Fibroblast of lung (primary cell): Measurements from ENCODE around the gene PLD1. TPM values are rescaled to one million over a fixed set of nuclear protein-coding genes. Genes with fewer than 3 reads are reported as not detected.

ENCODE experiments used
- DNase-seq, 2 donors: peaks; one replicate each; pipeline versions ENCODE4 v3.0.0 to v3.0.0-alpha.2; 2010; ENCODE audit warnings: low read depth in 2 of 2
- H2AFZ ChIP-seq: 2 replicates; pipeline ENCODE4 v1.5.1; 2012; ENCODE audit warnings: low read length, control low read depth, inconsistent platforms
- H3K27ac ChIP-seq: 2 replicates; pipeline ENCODE4 v1.5.1; 2011; ENCODE audit warnings: low read length, control low read depth; ENCODE audit not compliant: insufficient read depth
- H3K27me3 ChIP-seq: 2 replicates; pipeline ENCODE4 v1.5.1; 2011; ENCODE audit warnings: mild to moderate bottlenecking, low read length; ENCODE audit not compliant: control insufficient read depth, insufficient read depth
- H3K36me3 ChIP-seq: 2 replicates; pipeline ENCODE4 v1.5.1; 2011; ENCODE audit warnings: low read length; ENCODE audit not compliant: control insufficient read depth, insufficient read depth
- H3K4me1 ChIP-seq: 2 replicates; pipeline ENCODE4 v1.5.1; 2011; ENCODE audit warnings: low read length; ENCODE audit not compliant: control insufficient read depth, insufficient read depth; ENCODE audit errors: extremely low read depth
- H3K4me2 ChIP-seq: 2 replicates; pipeline ENCODE4 v1.5.1; 2011; ENCODE audit warnings: low read length, control low read depth; ENCODE audit not compliant: insufficient read depth; ENCODE audit errors: extremely low read depth
- H3K4me3 ChIP-seq, 4 experiments: fragments of 200-600 bp in 1 of 4; sonication (generic) in 1 of 4; replicated peaks in 1 of 4; 2 replicates each; pipeline ENCODE4 v1.5.1; 2011 to 2016; ENCODE audit warnings: low read length in 4 of 4, low read depth in 3 of 4, mild to moderate bottlenecking in 3 of 4, control low read depth in 2 of 4, inconsistent platforms in 1 of 4, mixed read lengths in 1 of 4; ENCODE audit not compliant: insufficient read depth in 1 of 4; ENCODE audit errors: control extremely low read depth in 1 of 4
- H3K79me2 ChIP-seq: 2 replicates; pipeline ENCODE4 v1.5.1; 2012; ENCODE audit warnings: mild to moderate bottlenecking, low read length, inconsistent platforms; ENCODE audit not compliant: control insufficient read depth, insufficient read depth
- H3K9ac ChIP-seq: 2 replicates; pipeline ENCODE4 v1.5.1; 2011; ENCODE audit warnings: mild to moderate bottlenecking, low read length, control low read depth; ENCODE audit not compliant: insufficient read depth
- H3K9me3 ChIP-seq: 2 replicates; pipeline ENCODE4 v1.5.1; 2012; ENCODE audit warnings: low read depth, low read length; ENCODE audit not compliant: control insufficient read depth, insufficient read depth
- H4K20me1 ChIP-seq: 2 replicates; pipeline ENCODE4 v1.5.1; 2011; ENCODE audit warnings: low read length; ENCODE audit not compliant: control insufficient read depth, insufficient read depth; ENCODE audit errors: extremely low read depth
- EZH2 ChIP-seq: IDR thresholded peaks from 2 replicates; pipeline ENCODE4 v1.5.1; 2012; ENCODE audit warnings: low read length, control low read depth, mild to moderate bottlenecking; ENCODE audit errors: missing control alignments
- polyA plus RNA-seq, 2 donors: library from polyadenylated mRNA; depleted of rRNA in 1 of 2; stranded (reverse) in 1 of 2; unstranded in 1 of 2; fragments of >200 nt; gene quantifications; 2 replicates each; pipeline ENCODE4 v1.2.1, GENCODE V29; 2011 to 2012; ENCODE audit warnings: missing spikeins in 1 of 2
- total RNA-seq: library from RNA; depleted of rRNA; stranded (reverse); fragments of >200 nt; gene quantifications from 2 replicates; pipeline ENCODE4 v1.2.1, GENCODE V29; 2014
- TF ChIP-seq, protein P1 (sequence below), 2 donors: IDR thresholded peaks in 1 of 2; conservative IDR thresholded peaks in 1 of 2; 1 replicate in 1 of 2; 2 replicates in 1 of 2; pipeline ENCODE4 v1.5.1; 2011 to 2012; ENCODE audit warnings: low read length in 2 of 2, control low read depth in 1 of 2, inconsistent platforms in 1 of 2, low read depth in 1 of 2, mild to moderate bottlenecking in 1 of 2

Gene PLD1
- total and polyA plus RNA-seq, 2 donors (not counting 1 experiment from before 2014, with no cell fraction given), result 10.8 to 18.8 TPM

DNA sequence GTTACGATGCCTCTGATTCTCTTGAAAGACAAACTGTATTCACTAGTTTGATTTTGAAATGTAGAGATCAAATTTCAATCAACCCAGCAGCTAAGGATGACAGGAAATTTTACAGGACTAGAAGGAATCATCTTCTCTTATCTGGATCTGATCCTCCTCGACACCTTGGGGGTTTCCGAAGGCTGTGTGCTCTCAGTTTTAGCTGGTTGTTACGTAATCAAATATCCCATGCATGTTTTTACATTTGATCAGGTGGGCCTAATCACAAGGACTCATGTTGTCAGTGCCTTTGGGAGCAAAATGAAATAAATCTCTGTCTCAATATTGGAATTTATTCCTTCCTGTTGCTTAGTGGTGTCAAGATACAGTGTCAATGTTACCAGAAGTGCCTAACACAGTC lies 208.2 kb downstream of the PLD1 start:
- Histone ChIP-seq H3K27ac (no peak overlapping the region), H3K4me1 (no peaks in the 10 kb centered on the region), H3K9ac (no peak overlapping the region), H3K36me3 (no peaks in the 10 kb centered on the region), H2AFZ (no peak overlapping the region), H3K27me3 (no peaks in the 10 kb centered on the region), H3K9me3 (no peaks in the 10 kb centered on the region), H3K4me2 (no peak overlapping the region), H4K20me1 (no peaks in the 10 kb centered on the region), H3K79me2 (no peaks in the 10 kb centered on the region), H3K4me3 (no peak overlapping the region)
- TF ChIP-seq EZH2, result no peak
- TF ChIP-seq, protein P1, sequence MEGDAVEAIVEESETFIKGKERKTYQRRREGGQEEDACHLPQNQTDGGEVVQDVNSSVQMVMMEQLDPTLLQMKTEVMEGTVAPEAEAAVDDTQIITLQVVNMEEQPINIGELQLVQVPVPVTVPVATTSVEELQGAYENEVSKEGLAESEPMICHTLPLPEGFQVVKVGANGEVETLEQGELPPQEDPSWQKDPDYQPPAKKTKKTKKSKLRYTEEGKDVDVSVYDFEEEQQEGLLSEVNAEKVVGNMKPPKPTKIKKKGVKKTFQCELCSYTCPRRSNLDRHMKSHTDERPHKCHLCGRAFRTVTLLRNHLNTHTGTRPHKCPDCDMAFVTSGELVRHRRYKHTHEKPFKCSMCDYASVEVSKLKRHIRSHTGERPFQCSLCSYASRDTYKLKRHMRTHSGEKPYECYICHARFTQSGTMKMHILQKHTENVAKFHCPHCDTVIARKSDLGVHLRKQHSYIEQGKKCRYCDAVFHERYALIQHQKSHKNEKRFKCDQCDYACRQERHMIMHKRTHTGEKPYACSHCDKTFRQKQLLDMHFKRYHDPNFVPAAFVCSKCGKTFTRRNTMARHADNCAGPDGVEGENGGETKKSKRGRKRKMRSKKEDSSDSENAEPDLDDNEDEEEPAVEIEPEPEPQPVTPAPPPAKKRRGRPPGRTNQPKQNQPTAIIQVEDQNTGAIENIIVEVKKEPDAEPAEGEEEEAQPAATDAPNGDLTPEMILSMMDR (conservative IDR thresholded peaks at IDR 0.05 in 1 of 2, IDR thresholded peaks at IDR 0.05 in 1 of 2; ENCODE audit: low read depth in 1 of 2, low read length in 2 of 2), result no peak
- DNase-seq, result no peak

DNA sequence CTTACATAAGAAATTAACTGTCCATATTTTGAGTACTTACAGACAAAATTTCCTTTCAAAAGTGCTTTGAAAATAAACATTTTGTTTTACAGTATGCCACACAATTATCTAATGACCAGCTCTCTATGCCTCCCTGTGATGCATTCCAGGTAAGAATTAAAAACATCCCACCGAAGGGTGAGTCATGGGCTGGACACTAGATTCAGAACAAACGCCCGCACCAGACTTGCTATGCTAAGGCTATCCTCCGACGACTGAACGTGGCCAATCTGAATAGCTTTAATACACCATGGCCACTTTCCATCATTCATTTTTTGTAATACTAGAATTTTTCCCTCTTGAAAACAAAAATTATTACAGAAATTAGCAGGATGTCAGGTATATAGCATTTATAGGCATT lies 210.3 kb downstream of the PLD1 start:
- Histone ChIP-seq H3K4me1 (no peaks in the 10 kb centered on the region), H3K4me3 (no peak overlapping the region), H2AFZ (no peak overlapping the region), H3K9ac (no peak overlapping the region), H3K27me3 (no peaks in the 10 kb centered on the region), H4K20me1 (no peaks in the 10 kb centered on the region), H3K36me3 (no peaks in the 10 kb centered on the region), H3K79me2 (no peaks in the 10 kb centered on the region), H3K4me2 (no peak overlapping the region), H3K9me3 (no peaks in the 10 kb centered on the region), H3K27ac (no peak overlapping the region)
- no peak for TF ChIP-seq EZH2
- TF ChIP-seq, protein P1 (conservative IDR thresholded peaks at IDR 0.05 in 1 of 2, IDR thresholded peaks at IDR 0.05 in 1 of 2; ENCODE audit: low read depth in 1 of 2, low read length in 2 of 2), result no peak
- peak in 1 of 2 donors; percentile 20 for DNase-seq

DNA sequence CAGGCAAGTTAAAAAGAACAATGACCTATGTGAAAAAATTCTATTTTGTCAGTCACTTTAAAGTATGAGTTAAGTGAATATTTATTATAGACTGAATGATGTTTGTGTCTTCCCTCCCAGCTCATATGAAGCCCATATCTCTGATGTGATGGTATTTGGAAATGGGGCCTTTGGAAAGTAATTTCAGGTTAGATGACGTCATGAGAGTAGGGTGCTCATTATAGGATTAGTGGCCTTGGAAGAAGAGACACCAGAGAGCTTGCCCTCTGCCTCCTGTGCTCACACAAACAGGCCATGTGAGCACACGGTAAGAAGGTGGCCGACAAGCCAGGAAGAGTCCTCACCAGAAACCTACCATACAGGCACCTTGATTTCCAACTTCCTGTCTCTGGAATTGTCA lies 211.3 kb downstream of the PLD1 start:
- H3K4me1 ChIP-seq, result no peaks in the 10 kb centered on the region
- DNase-seq, result no peak
- H3K36me3 ChIP-seq, result no peaks in the 10 kb centered on the region
- no peaks in the 10 kb centered on the region for H3K9me3 ChIP-seq
- no peak overlapping the region for H3K4me3 ChIP-seq
- no peaks in the 10 kb centered on the region for H4K20me1 ChIP-seq
- H3K27me3 ChIP-seq, result peaks cover 2% of the 10 kb centered on the region
- TF ChIP-seq EZH2, result no peak
- TF ChIP-seq, protein P1 (conservative IDR thresholded peaks at IDR 0.05 in 1 of 2, IDR thresholded peaks at IDR 0.05 in 1 of 2; ENCODE audit: low read depth in 1 of 2, low read length in 2 of 2), result no peak
- H3K4me2 ChIP-seq, result no peak overlapping the region
- no peak overlapping the region for H2AFZ ChIP-seq
- H3K79me2 ChIP-seq, result no peaks in the 10 kb centered on the region
- no peak overlapping the region for H3K9ac ChIP-seq
- H3K27ac ChIP-seq, result no peak overlapping the region
